ENCODE data around the gene PCTP. TPM values are rescaled to one million over a fixed set of nuclear protein-coding genes. Genes with fewer than 3 reads are reported as not detected.

PCTP gene
- total RNA-seq, 1 donor from 2014 or later: 18.8 TPM

- no peak for DNase-seq (ENCODE audit: low spot score)
Observed at GRCh38 chr17:55757659-55758058, 6.8 kb downstream of the PCTP start.

DNA sequence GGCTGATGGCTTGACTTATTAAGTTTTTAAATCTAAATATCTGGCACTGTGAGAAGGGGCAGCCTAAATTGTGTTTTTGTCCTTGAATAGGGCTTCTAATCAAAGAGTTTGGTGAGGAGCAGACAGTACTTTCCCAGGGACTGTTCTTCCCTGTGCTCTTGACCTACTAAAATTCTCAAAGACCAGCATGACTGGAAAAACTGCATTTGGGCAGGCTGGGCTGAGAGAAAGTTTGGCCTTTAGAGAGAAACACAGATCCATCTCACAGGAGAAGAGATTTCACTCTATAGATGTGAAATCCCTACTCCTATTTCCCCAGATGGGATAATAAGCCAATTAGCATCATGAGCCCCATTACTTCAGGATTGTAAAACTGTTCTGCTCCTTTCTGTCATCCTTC lies 7.3 kb downstream of the PCTP start:
- DNase-seq (ENCODE audit: low spot score): no peak

- peak; percentile 44 for DNase-seq (ENCODE audit: low spot score)
Observed at GRCh38 chr17:55760643-55761355, 9.9 kb downstream of the PCTP start.

DNA sequence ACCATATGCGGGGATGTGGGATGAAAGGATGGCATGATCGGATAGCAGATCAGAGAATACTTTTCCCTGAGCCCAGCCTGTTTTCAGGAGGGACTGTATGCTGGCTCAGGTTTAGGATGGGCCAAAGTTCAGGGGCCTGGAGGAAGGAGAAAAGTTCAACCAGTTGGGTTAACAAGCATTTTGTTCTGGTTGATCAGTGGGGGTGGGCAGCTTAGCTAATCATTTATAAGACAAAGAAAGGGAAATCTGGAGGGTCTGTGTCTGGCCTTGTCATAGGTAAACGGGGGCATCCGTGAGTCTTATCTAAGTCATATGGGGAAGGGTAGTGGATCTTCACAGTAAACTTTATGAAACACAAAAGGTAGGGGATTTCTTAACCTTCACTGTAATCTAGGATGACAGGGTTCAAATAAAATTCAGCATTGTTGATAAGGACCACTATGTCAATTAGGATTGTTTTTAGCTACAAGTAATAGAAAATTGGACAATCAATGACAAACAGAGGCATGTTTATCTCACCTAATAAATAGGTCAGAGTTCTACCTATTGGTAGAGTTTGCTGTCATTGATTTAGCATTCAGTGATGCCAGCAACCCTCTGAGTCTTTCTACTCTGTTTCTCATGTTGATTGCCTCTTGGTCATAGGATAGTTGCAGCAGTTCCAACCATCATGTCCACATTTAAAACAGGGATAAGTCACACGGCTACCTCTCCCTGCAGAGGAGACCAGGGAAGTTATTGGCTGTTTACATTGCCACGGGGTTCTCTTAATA lies 11.4 kb downstream of the PCTP start:
- DNase-seq (ENCODE audit: low spot score): no peak

DNA sequence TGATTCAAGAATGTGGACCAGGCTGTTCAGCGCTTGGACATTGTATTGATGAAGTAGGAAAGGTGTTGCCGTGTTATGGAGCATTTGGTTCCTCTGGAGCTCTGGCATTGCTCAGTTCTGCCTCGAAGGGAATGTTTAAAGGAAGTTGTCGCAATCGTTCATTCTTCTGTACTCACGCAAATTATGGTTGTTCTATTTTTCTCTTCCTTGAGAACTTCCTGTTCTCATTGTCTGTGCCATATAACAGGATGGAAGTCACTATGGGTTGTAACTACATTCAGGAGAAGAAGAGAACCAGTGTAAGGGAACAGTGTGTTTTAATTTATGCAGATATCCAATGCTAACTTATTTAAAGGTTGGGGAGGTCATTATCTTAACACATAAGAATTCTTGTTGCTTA lies 13.0 kb downstream of the PCTP start:
- DNase-seq (ENCODE audit: low spot score): no peak

DNA sequence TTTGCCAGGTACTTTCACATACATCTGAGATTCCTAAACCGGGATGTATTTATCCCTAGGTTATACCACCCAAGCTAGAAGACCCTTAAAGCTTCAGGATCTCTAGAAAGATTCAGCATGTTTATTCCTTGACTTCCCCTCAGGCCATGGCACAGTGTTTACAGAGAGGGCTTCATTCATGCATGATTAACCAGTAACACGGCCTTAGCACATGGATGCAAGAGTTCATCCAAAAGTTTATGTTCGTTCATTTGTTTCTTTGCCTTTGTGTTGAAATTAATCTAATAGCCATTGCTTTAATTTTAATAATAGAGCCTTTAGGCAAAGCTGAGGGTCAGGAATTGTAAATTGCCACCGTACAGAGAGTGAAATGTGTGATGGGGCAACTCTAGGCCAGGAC lies 13.8 kb downstream of the PCTP start:
- no peak for DNase-seq (ENCODE audit: low spot score)

DNA sequence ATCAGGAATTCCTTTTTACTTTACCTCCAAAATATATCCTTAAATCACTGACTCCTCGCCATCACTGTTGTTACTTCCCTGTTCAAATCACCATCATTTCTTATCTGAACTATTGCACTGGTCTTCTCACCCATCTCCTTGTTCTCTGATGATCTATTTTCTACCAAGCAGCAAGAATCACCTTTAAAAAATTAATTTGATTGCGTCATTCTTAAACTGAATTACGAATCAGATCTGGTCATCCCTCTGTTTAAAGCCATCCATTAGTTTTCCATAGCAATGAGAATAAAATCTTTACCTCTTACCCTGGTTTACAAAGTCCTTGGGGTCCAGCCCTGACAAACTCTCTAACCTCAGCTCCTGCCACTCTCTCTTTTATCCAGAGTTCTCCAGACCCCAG lies 14.6 kb downstream of the PCTP start:
- no peak for DNase-seq (ENCODE audit: low spot score)

- DNase-seq (ENCODE audit: low spot score): no peak
Observed at GRCh38 chr17:55768936-55769624, 18.2 kb downstream of the PCTP start.

DNA sequence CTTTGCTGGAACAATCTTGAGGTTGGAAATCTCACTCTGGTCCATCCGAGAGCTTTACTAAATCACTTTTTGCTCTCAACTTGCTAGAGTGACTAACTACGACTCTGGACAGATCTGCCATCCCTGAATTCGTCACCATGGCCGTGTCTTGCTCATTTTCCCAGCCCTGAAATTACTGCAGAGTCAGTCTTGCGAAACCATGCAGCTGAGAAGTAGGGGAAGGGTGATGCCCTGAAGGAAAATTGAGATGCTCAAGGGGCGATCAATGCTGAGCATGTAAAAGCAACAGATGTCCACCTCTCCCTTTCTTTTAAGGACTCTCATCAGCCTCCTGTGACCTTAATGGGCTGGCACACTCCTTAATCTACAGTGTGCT lies 18.8 kb downstream of the PCTP start:
- DNase-seq (ENCODE audit: low spot score): no peak

- DNase-seq (ENCODE audit: low spot score): no peak
Observed at GRCh38 chr17:55770196-55770870, 19.5 kb downstream of the PCTP start.

- DNase-seq (ENCODE audit: low spot score): no peak
Observed at GRCh38 chr17:55772086-55772485, 21.2 kb downstream of the PCTP start.

DNA sequence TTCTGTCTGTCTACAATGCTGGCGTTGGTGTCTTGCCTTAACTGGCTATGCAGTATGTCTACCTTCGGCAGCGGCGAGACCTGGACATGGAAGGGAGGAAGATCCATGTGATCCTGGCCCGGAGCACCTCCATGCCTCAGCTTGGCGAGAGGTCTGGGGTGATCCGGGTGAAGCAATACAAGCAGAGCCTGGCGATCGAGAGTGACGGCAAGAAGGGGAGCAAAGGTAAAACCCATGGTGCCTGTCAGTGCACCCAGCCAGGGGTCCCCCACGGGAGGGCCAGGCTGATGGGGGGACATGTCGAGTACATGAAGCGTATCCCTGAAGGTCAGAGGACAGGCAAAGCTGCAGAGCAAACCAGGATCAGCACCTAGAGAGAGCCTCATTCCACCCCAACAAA lies 22.8 kb downstream of the PCTP start:
- DNase-seq (ENCODE audit: low spot score): no peak

DNA sequence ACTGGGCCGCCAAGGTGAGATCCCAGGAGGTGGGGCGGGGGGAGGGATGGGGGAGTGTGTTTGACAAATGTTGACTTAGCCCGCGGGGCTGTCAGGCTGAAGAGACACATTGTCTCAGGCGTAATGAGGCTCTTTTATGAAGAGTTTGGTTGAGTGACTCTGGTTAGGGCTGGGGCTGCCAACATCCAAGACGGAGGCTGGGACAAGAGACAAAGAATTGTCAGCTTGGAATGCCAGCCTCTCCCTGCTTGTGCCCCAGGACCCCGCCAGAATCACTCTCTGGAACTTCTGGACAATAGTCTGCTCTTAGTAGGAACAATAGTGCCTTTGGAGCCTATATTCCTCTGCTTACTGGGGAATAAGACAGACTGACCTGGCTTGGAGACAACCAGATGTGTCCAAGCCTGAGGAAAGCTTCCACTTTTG lies 24.0 kb downstream of the PCTP start:
- DNase-seq (ENCODE audit: low spot score): no peak

GRCh38 chr17:55776271-55776670 lies 25.4 kb downstream of the PCTP start:
- DNase-seq (ENCODE audit: low spot score): no peak

- DNase-seq (ENCODE audit: low spot score): no peak
Observed at GRCh38 chr17:55777471-55777971, 26.7 kb downstream of the PCTP start.

- DNase-seq (ENCODE audit: low spot score): no peak
Observed at GRCh38 chr17:55778389-55779118, 27.7 kb downstream of the PCTP start.

DNA sequence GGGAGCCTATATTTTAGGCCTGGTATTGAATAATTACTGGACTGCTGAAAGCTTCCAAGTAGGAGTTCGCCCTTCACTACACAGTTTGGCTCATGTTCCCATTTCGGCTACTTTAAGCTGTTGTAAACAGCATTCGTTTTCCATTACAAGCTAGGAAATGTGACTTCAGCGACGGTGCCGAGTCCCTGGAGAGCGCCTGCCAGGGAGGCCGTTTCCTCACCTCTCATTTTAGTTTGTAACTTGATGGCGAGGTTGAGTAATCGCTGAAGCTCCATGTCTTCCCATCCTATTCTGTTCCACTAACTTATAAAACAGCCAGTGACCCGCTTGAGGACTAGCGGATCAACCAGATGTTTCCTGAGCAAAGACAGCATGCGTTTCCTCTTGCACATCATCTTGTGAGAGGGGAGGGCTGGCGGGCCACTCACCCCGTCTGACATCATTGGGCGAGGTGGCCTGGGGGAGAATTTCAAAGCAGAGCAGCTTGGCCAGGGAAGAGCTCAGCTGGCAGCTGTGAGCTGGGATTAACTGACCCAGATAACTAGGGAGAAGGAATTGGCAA lies 32.9 kb downstream of the PCTP start:
- DNase-seq (ENCODE audit: low spot score): peak; percentile 58

DNA sequence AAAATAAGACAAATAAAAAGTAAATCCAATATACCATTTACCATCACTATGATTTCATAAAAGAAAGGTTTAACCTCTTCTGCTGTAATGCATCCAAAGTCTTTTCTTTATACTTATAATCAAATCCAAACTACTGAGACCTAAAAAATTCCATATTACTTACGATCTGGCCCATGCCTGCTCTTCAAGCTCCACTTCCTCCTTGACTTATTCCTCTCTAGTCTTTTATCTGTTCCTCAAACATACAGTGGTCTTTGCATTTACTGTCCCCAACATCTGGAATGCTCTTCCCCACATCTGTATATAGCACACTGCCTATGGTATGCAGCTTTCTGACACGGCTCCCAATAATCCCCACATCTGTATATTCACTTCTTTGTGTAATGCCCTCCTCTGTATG lies 33.8 kb downstream of the PCTP start:
- no peak for DNase-seq (ENCODE audit: low spot score)

DNA sequence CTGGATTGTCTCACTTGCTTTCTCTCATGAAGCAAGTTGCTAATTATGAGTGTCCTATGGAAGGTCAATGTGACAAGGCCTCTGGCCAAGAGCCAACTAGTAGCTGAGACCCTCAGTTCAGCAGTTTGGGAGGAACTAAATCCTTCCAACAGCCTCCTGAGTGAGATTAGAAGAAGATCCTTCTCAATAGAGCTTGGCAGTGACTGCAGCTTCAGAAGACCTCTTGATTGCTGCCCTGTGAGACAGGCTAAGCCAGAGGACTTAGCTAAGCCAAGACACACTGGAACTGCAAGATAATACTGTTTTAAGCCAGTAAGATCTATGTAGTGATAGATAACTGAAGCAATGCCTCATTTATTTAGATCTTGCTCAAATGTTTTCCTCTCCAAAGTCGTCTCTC lies 34.3 kb downstream of the PCTP start:
- DNase-seq (ENCODE audit: low spot score): no peak

GRCh38 chr17:55793272-55793671 lies 42.4 kb downstream of the PCTP start:
- DNase-seq (ENCODE audit: low spot score): no peak

Measured in mucosa of gallbladder (tissue), 1 donor.